ENCODE data around the gene PLD3.

DNA sequence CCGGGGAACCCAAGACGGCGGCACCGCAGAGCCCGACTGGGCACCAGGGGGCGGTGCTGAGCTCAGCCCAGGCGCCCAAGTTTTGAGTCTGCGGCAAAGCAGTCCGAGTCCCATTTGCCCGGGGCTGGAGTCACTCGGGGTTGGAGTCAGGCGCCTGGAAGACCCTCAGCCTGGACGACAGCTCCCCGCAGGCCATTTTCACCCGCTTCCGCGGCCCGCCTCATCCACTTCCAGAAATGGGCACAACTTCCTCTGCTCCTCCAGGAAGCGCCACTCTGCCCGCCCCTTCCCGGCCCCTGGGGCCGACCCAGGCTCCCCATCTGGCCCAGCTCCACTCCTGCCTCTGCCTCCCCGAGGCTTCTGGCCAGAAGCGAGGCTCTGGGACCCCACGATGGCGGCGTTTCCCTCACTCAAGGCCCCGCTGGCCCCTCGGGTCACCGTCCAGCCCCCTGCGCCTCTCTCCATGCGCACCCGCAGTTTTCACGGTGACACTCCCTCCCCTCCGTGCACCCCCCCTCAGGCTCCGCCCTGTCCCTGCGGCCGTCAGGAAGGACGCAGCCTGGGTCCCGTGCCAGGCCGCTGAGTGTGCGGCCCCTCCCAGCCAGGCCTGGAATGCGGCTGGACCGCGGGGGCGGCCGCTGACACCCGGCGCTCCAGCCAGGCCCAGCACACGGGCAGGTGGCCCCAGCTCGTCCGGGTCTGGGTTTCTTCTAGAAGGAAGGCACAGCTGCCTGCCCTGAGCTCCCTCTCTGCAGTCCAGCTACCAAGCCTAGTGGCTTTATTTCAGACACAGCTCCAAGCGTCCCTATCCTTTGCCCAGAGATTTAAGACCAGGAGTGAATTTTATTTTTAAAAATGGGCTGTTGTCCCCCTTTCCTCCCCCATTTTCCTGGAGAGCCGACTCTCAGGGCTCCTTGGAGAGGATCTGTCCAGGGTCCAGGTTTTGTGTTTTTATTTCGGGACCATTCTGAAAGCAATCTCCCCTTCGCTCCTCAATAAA lies 72.6 kb downstream of the PLD3 start:
- TF ChIP-seq EZH2 (IDR thresholded peaks at IDR 0.05; ENCODE audit: low read length, missing control alignments), result no peak
- TF ChIP-seq, protein P1, sequence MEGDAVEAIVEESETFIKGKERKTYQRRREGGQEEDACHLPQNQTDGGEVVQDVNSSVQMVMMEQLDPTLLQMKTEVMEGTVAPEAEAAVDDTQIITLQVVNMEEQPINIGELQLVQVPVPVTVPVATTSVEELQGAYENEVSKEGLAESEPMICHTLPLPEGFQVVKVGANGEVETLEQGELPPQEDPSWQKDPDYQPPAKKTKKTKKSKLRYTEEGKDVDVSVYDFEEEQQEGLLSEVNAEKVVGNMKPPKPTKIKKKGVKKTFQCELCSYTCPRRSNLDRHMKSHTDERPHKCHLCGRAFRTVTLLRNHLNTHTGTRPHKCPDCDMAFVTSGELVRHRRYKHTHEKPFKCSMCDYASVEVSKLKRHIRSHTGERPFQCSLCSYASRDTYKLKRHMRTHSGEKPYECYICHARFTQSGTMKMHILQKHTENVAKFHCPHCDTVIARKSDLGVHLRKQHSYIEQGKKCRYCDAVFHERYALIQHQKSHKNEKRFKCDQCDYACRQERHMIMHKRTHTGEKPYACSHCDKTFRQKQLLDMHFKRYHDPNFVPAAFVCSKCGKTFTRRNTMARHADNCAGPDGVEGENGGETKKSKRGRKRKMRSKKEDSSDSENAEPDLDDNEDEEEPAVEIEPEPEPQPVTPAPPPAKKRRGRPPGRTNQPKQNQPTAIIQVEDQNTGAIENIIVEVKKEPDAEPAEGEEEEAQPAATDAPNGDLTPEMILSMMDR (conservative IDR thresholded peaks at IDR 0.05 in 1 of 2, IDR thresholded peaks at IDR 0.05 in 1 of 2; ENCODE audit: low read depth in 1 of 2, low read length in 2 of 2), result peak; percentile 93 to 97

Measured in fibroblast of lung (primary cell).